Subcutaneous abdominal adipose tissue (tissue), 5 donors: ENCODE results near the gene LONP1.

Source experiments
- H3K27ac ChIP-seq: one replicate; pipeline ENCODE4 v1.7.0; 2013; ENCODE audit warnings: low read depth, mild to moderate bottlenecking, inconsistent platforms, low read length, moderate library complexity
- H3K27me3 ChIP-seq, 5 donors: one replicate each; pipeline ENCODE4 v1.7.0; 2013; ENCODE audit warnings: low read length in 5 of 5, inconsistent platforms in 1 of 5; ENCODE audit not compliant: control insufficient read depth in 5 of 5, insufficient read depth in 4 of 5
- H3K36me3 ChIP-seq, 5 donors: one replicate each; pipeline ENCODE4 v1.7.0; 2013; ENCODE audit warnings: low read length in 5 of 5; ENCODE audit not compliant: control insufficient read depth in 5 of 5, insufficient read depth in 5 of 5
- H3K4me1 ChIP-seq, 5 donors: one replicate each; pipeline ENCODE4 v1.7.0; 2013; ENCODE audit warnings: low read length in 5 of 5, mild to moderate bottlenecking in 3 of 5, moderate library complexity in 1 of 5; ENCODE audit not compliant: control insufficient read depth in 5 of 5, insufficient read depth in 5 of 5
- H3K4me3 ChIP-seq, 5 donors: one replicate each; pipeline ENCODE4 v1.7.0; 2013; ENCODE audit warnings: low read length in 5 of 5, low read depth in 1 of 5
- H3K9ac ChIP-seq, 5 donors: one replicate each; pipeline ENCODE4 v1.7.0; 2013; ENCODE audit warnings: low read length in 5 of 5, mild to moderate bottlenecking in 4 of 5, moderate library complexity in 3 of 5
- H3K9me3 ChIP-seq, 5 donors: one replicate each; pipeline ENCODE4 v1.7.0; 2013; ENCODE audit warnings: low read length in 5 of 5; ENCODE audit not compliant: control insufficient read depth in 5 of 5
- donor health status: healthy.
- donor health status: healthy.
- donor health status: healthy.
- donor health status: healthy.
- donor health status: healthy.

Gene LONP1

GRCh38 chr19:5700455-5701092 is 19.4 kb downstream of the LONP1 start:
- Histone ChIP-seq H3K4me3 (no peak overlapping the region), H3K27ac (no peak overlapping the region), H3K4me1 (no peaks in the 10 kb centered on the region), H3K9me3 (no peaks in the 10 kb centered on the region), H3K27me3 (no peaks in the 10 kb centered on the region), H3K9ac (no peak overlapping the region), H3K36me3 (peaks cover 0 to 78% (median 66%) of the 10 kb centered on the region in 5 donors)

DNA sequence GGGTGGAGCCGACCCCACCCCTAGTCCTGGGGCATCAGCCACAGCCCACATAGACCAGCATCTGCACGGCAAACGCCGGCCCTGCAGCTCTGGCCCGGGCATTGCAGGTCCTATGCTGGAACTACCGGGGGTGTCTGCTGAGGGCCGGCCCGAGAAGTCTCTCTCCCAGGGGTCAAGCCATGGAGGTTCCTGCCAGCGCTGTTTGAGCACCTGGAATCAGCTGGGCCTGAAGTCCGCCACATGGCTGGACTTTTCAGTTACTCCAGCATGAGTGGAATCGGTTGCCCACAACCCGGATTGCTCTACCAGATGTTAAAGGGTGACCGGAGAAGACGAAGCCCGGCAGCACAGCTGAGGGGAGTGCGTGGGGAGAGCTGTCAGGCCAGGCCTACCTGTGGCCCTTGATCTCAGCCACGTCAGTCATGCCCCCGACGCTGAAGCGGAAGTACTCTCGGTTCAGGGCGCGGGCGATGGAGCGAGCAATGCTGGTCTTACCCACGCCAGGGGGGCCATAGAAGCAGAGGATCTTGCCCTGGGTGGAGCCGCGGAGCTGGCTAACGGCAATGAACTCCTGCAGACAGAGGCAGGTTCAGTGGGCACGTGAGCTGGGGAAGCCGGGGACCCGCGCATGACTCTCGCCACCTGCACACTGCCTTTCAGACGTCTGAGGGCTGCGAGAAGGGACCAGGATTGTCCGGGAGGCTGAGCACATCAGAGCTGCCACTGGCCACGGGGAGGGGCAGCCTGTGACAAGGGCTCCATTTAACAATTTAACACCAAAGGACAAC is 21.1 kb downstream of the LONP1 start:
- H3K27me3 ChIP-seq = no peaks in the 10 kb centered on the region
- no peak overlapping the region for H3K4me3 ChIP-seq
- no peaks in the 10 kb centered on the region for H3K9me3 ChIP-seq
- no peaks in the 10 kb centered on the region for H3K4me1 ChIP-seq
- H3K36me3 ChIP-seq = peaks cover 0 to 78% (median 67%) of the 10 kb centered on the region in 5 donors
- no peak overlapping the region for H3K9ac ChIP-seq
- H3K27ac ChIP-seq = no peak overlapping the region

DNA sequence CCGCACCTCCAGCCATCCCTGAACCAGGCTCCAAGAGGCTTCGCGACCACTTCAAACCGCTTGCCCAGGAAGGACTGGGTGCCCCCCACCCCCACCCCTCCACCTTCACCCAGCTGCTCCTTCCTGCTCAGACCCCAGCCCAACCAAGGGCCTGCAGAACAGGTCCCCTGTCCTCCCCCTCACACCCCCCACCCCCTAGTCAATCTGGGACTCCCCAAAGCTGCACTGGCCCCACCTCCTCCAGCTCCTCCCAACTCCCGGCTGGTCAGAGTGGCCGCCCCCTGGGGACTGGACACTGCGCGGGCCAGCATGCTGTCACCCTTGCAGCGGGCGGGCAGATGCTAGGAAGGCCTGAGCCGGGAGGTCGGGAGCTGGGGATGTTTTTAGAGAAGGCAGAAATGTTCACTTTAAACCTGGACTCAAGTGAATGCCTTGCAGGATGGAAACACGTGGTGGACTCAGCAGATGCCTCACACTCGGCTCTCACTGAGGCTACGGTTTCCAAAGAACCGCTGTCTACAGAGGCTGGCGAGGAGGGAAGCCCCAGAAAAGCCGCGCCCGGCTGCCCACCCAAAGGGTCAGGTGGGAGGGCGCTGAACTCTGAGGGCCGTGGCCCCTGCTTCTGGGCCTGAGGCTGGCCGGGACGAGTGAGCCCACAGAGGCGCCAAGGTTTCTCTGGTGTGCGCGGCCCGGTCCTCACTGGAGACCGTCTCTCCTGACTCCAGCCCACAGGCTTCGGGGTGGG is 21.9 kb downstream of the LONP1 start:
- no peak overlapping the region for H3K9ac ChIP-seq
- H3K4me3 ChIP-seq = no peak overlapping the region
- H3K4me1 ChIP-seq = peaks cover 0 to under 1% (median 0%) of the 10 kb centered on the region in 5 donors
- H3K27ac ChIP-seq = no peak overlapping the region
- peaks cover 0 to 78% (median 67%) of the 10 kb centered on the region in 5 donors for H3K36me3 ChIP-seq
- no peaks in the 10 kb centered on the region for H3K9me3 ChIP-seq
- H3K27me3 ChIP-seq = no peaks in the 10 kb centered on the region

- no peaks in the 10 kb centered on the region for H3K9me3 ChIP-seq
- peaks cover 0 to 85% (median 75%) of the 10 kb centered on the region in 5 donors for H3K36me3 ChIP-seq
- H3K9ac ChIP-seq = no peak overlapping the region
- H3K27me3 ChIP-seq = no peaks in the 10 kb centered on the region
- peaks cover 0 to 8% (median under 1%) of the 10 kb centered on the region in 5 donors for H3K4me1 ChIP-seq
- no peak overlapping the region for H3K27ac ChIP-seq
- H3K4me3 ChIP-seq = no peak overlapping the region
Measured at GRCh38 chr19:5697022-5697889, 22.7 kb downstream of the LONP1 start.

- Histone ChIP-seq H3K27ac (no peak overlapping the region), H3K27me3 (no peaks in the 10 kb centered on the region), H3K9me3 (no peaks in the 10 kb centered on the region), H3K4me3 (no peak overlapping the region), H3K36me3 (peaks cover 0 to 92% (median 81%) of the 10 kb centered on the region in 5 donors), H3K4me1 (peaks cover 0 to 16% (median 9%) of the 10 kb centered on the region in 5 donors), H3K9ac (no peak overlapping the region)
Measured at GRCh38 chr19:5696196-5697021, 23.5 kb downstream of the LONP1 start.

GRCh38 chr19:5695649-5696195 is 24.2 kb downstream of the LONP1 start:
- peaks cover 0 to 23% (median 16%) of the 10 kb centered on the region in 5 donors for H3K4me1 ChIP-seq
- H3K9me3 ChIP-seq = no peaks in the 10 kb centered on the region
- no peaks in the 10 kb centered on the region for H3K27me3 ChIP-seq
- no peak overlapping the region for H3K9ac ChIP-seq
- peaks cover 0 to 86% (median 76%) of the 10 kb centered on the region in 5 donors for H3K36me3 ChIP-seq
- no peak overlapping the region for H3K4me3 ChIP-seq
- H3K27ac ChIP-seq = no peak overlapping the region

- Histone ChIP-seq H3K27ac (no peak overlapping the region), H3K4me3 (no peak overlapping the region), H3K4me1 (peaks cover 0 to 26% (median 19%) of the 10 kb centered on the region in 5 donors), H3K9ac (no peak overlapping the region), H3K27me3 (no peaks in the 10 kb centered on the region), H3K9me3 (no peaks in the 10 kb centered on the region), H3K36me3 (peaks cover 0 to 79% (median 71%) of the 10 kb centered on the region in 5 donors)
Measured at GRCh38 chr19:5694956-5695648, 24.8 kb downstream of the LONP1 start.

GRCh38 chr19:5694167-5694955 is 25.6 kb downstream of the LONP1 start:
- Histone ChIP-seq H3K27me3 (no peaks in the 10 kb centered on the region), H3K9ac (no peak overlapping the region), H3K36me3 (peaks cover 0 to 75% (median 69%) of the 10 kb centered on the region in 5 donors), H3K27ac (no peak overlapping the region), H3K4me1 (peaks cover 0 to 28% (median 23%) of the 10 kb centered on the region in 5 donors), H3K9me3 (no peaks in the 10 kb centered on the region), H3K4me3 (no peak overlapping the region)
